ENCODE data around the gene RABGEF1.
A peak's percentile ranks its signal among the peaks of the same experiment; 100 is the strongest.
"Not testable (repeated sequence)": the region's sequence is repeated elsewhere in the genome, so short reads cannot be mapped to it uniquely, and the experiment has no call there.

The RABGEF1 gene

GRCh38 chr7:66740302-66740979 is at the start of gene RABGEF1:
Gene RABGEF1, plus strand, starts transcription at chr7:66740733. Its CDS starts 31,167 bp downstream, at chr7:66771900.
- ChIA-PET CTCF (interaction anchor here (1.0 kb wide), 1 partner anchor 23 kb away, joined by 3 read pairs; no protein-coding TSS in a partner anchor), POLR2A (interaction anchor here (0.6 to 1.5 kb wide), 7 partner anchors 14 to 539 kb away, joined by 3 to 6 read pairs (median 3); no protein-coding TSS in a partner anchor)
- no peak for TF ChIP-seq CTCF (IDR thresholded peaks at IDR 0.05; ENCODE audit: insufficient read depth, low read length, missing control alignments)
- DNase-seq (ENCODE audit: low read depth, low spot score): peak; percentile 42
- H3K4me3 ChIP-seq (ENCODE audit: low read depth, low read length): peak within 1 kb of the TSS; percentile 93

- DNase-seq (ENCODE audit: low read depth, low spot score): no peak
- no peak overlapping the region for H3K4me3 ChIP-seq (ENCODE audit: low read depth, low read length)
- TF ChIP-seq CTCF (IDR thresholded peaks at IDR 0.05; ENCODE audit: insufficient read depth, low read length, missing control alignments): no peak
- ChIA-PET POLR2A (no interaction called here), CTCF (no interaction called here)
Observed at GRCh38 chr7:66693331-66693730, 47.2 kb upstream of the RABGEF1 start.

GRCh38 chr7:66694286-66694685 is 46.2 kb upstream of the RABGEF1 start:
- POLR2A ChIA-PET: no interaction called here
- H3K4me3 ChIP-seq (ENCODE audit: low read depth, low read length): no peak overlapping the region
- no peak for TF ChIP-seq CTCF (IDR thresholded peaks at IDR 0.05; ENCODE audit: insufficient read depth, low read length, missing control alignments)
- CTCF ChIA-PET: no interaction called here
- no peak for DNase-seq (ENCODE audit: low read depth, low spot score)

GRCh38 chr7:66695417-66695816 is 45.1 kb upstream of the RABGEF1 start:
- DNase-seq (ENCODE audit: low read depth, low spot score); H3K4me3 ChIP-seq (ENCODE audit: low read depth, low read length); CTCF ChIA-PET; POLR2A ChIA-PET: not testable (repeated sequence)

- POLR2A ChIA-PET: interaction anchor here (0.7 kb wide), 1 partner anchor 11 kb away, joined by 5 read pairs; no protein-coding TSS in a partner anchor
- DNase-seq (ENCODE audit: low read depth, low spot score); H3K4me3 ChIP-seq (ENCODE audit: low read depth, low read length); CTCF ChIA-PET: not testable (repeated sequence)
Observed at GRCh38 chr7:66696134-66696533, 44.4 kb upstream of the RABGEF1 start.

GRCh38 chr7:66696774-66697191 is 43.8 kb upstream of the RABGEF1 start:
- DNase-seq (ENCODE audit: low read depth, low spot score): no peak
- ChIA-PET POLR2A (interaction anchor here (0.7 to 1.1 kb wide), 2 partner anchors 15 to 43 kb away, joined by 3 read pairs; partner anchors contain the start of gene RABGEF1), CTCF (no interaction called here)
- TF ChIP-seq CTCF (IDR thresholded peaks at IDR 0.05; ENCODE audit: insufficient read depth, low read length, missing control alignments): no peak
- no peak overlapping the region for H3K4me3 ChIP-seq (ENCODE audit: low read depth, low read length)

GRCh38 chr7:66697449-66698438 is 42.8 kb upstream of the RABGEF1 start:
- no peak for DNase-seq (ENCODE audit: low read depth, low spot score)
- ChIA-PET CTCF (no interaction called here), POLR2A (interaction anchor here (0.7 to 1.1 kb wide), 2 partner anchors 14 to 43 kb away, joined by 3 read pairs; partner anchors contain the start of gene RABGEF1)
- TF ChIP-seq CTCF (IDR thresholded peaks at IDR 0.05; ENCODE audit: insufficient read depth, low read length, missing control alignments): no peak
- no peak overlapping the region for H3K4me3 ChIP-seq (ENCODE audit: low read depth, low read length)
